GM18526 (cell line): Measurements from ENCODE around the gene CASKIN1.

Experiments
- POLR2A ChIP-seq: IDR thresholded peaks from 3 replicates; pipeline ENCODE4 v1.6.1; 2011; ENCODE audit not compliant: insufficient read length; ENCODE audit errors: extremely low read depth

Gene CASKIN1

DNA sequence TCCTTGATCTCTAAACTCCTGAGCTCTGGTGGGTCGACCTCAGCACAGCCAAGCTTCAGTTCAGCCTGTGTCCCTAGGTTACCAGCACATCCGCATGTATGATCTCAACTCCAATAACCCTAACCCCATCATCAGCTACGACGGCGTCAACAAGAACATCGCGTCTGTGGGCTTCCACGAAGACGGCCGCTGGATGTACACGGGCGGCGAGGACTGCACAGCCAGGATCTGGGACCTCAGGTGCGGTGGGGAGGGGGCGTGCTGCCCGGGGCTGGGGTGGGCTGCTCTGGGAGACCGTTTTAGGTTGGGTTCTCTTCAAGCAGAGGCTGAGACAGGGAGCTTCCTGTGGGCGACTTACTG lies 10.0 kb upstream of the CASKIN1 start:
- no peak for TF ChIP-seq POLR2A

- TF ChIP-seq POLR2A, result no peak
Observed at GRCh38 chr16:2205967-2206313, 9.5 kb upstream of the CASKIN1 start.

GRCh38 chr16:2205104-2205966 lies 8.9 kb upstream of the CASKIN1 start, which contains the start of gene MLST8:
MLST8 (plus strand) TSS chr16:2205454; CDS start chr16:2206086, 632 bp downstream.
- TF ChIP-seq POLR2A, result peak; percentile 93

- TF ChIP-seq POLR2A, result no peak
Observed at GRCh38 chr16:2204416-2205103, 8.2 kb upstream of the CASKIN1 start.

DNA sequence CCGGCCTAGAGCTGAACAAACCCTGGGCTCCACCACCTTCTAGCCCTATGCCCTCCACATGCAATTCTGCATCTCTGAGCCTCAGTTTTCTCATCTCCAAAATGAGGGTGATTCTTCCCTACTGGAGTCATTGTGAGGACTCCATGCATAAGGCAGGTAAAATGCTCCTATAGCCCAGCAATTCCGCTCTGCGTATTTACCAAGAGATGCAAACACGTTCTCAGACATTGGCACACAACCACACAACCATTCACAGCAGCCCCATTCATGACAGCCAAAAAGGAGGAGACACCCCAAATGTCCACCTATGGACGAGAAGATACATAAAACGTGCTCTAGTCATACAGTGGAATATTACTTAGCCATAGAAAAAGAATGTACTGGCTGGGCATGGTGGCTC lies 3.9 kb upstream of the CASKIN1 start:
- TF ChIP-seq POLR2A, result no peak

DNA sequence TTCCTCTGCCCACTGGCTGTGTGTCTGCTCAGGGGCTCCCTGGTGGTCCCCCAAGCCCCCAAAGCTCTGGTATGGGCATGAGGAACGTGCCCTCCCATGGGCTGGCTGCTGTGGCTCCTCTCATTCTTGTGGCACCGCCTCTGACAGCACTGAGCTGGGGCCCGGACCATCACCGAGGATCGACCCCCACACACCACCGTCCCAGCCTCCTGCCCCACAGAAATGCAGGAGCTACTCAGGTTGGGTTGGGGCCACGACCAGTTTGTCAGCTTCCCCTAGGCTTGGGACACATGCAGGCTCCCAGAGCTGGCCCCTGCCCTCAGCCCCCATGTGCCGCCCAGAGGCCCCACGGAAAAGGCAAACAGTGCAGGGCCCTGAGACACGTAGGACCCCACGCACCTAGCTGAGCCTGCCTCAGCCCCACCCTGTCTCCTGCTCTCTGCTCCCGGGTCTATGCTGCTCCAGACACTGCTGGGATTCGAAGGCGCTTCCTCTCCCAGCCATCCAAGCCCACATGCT lies 3.3 kb upstream of the CASKIN1 start:
- no peak for TF ChIP-seq POLR2A

DNA sequence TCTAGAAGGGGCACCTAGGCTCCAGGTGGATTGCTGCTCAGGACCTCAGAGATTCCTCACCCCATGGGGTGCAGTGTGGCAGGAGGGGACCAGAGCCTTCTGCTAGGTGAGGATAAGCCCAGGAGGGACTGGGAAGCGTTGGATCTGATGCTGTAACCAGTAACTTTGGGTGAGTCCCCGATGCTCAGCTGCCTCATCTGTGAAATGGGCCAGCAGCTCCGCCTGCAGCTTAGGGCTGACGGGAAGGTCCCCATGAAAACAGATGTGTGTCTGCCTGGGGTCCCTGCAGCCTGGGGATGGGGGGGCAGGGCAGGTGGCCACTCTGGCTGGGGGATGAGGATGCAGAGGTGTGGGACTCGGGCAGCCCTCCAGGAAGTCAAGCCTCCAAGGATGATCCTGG lies 2.7 kb upstream of the CASKIN1 start:
- no peak for TF ChIP-seq POLR2A

DNA sequence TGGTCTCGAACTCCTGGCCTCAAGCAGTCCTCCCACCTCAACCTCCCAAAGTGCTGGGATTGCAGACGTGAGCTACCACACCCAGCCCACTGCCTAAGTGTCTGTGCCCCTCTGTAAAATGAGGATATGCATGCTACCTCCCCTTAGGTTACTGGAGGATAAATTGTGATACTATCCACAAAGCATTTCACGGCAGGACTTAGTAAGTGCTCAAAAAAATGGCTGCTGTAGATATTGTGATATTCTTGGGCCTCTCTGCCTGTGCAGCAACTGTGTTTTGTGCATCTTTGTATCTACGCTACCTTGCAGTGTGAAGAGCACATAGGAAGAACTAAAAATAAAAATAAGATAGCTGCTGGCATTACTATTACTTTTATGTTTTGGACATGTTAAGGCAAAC lies 1.9 kb upstream of the CASKIN1 start:
- TF ChIP-seq POLR2A, result no peak

GRCh38 chr16:2197765-2198164 lies 1.4 kb upstream of the CASKIN1 start:
- no peak for TF ChIP-seq POLR2A

GRCh38 chr16:2196981-2197511 lies 641 bp upstream of the CASKIN1 start:
- TF ChIP-seq POLR2A, result no peak

- TF ChIP-seq POLR2A, result no peak
Observed at GRCh38 chr16:2195322-2196161, 863 bp downstream of the CASKIN1 start.

DNA sequence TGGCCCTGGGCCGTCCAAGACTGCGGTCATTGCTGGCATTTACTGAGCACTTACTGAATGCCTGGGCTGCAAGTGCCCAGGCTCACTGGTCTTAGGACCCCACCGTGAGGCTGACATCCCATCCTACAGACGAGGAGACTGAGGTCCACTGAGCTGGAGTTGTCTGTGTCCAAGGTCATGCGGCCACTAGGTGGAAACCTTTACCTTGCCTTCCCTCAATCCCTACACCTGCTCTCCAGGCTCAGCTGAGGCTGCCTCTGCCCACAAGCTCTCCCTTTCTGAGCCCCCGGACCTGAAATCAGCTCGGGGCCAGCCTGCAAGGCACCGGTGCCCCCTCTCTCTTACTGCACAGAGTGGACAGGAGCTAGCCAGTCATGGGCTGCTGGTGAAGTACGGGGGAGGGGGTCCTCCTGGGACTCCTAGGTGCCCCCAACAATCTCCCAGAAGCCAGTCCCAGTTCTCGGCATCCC lies 1.5 kb downstream of the CASKIN1 start:
- TF ChIP-seq POLR2A, result no peak

- TF ChIP-seq POLR2A, result no peak
Observed at GRCh38 chr16:2194166-2194834, 2.1 kb downstream of the CASKIN1 start.

DNA sequence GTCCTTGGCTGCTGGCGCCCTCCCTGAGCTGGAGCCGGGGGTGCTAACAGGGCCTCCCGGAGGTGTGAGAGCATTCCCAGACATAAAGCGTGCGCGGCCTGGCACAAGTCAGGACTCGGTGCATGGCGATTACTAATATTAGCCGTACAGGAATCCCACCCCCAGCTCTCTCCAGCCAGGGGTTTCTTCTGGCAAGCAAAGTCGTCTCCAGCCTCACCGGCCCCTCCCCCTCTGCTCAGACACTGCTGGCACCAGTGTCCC lies 5.0 kb downstream of the CASKIN1 start:
- no peak for TF ChIP-seq POLR2A
